ENCODE measurements around the gene EIF5A.

DNA sequence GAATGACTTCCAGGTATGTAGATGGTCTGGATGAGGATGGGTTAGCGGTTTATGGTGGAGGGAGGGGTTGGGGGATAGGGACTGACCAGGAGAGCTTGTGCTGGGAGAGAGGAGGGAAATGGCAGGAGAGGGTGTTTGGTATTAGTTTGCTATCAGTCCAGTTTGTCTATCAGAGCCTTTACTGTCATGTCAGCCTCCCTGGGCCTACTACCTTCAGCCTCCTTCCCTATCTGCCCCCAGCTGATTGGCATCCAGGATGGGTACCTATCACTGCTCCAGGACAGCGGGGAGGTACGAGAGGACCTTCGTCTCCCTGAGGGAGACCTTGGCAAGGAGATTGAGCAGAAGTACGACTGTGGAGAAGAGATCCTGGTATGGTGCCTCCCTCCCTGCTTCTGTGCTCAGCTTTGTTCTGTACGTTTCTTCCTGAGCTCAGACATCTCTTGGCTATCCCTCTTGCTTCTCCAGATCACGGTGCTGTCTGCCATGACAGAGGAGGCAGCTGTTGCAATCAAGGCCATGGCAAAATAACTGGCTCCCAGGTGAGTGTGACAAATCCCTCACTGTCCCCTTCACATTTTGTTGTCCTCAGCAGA lies 3.8 kb downstream of the EIF5A start:
- no peak for TF ChIP-seq EZH2 (IDR thresholded peaks at IDR 0.05; ENCODE audit: borderline replicate concordance, low read length)
- TF ChIP-seq, protein P1, sequence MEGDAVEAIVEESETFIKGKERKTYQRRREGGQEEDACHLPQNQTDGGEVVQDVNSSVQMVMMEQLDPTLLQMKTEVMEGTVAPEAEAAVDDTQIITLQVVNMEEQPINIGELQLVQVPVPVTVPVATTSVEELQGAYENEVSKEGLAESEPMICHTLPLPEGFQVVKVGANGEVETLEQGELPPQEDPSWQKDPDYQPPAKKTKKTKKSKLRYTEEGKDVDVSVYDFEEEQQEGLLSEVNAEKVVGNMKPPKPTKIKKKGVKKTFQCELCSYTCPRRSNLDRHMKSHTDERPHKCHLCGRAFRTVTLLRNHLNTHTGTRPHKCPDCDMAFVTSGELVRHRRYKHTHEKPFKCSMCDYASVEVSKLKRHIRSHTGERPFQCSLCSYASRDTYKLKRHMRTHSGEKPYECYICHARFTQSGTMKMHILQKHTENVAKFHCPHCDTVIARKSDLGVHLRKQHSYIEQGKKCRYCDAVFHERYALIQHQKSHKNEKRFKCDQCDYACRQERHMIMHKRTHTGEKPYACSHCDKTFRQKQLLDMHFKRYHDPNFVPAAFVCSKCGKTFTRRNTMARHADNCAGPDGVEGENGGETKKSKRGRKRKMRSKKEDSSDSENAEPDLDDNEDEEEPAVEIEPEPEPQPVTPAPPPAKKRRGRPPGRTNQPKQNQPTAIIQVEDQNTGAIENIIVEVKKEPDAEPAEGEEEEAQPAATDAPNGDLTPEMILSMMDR (conservative IDR thresholded peaks at IDR 0.05 in 1 of 2, IDR thresholded peaks at IDR 0.05 in 1 of 2; ENCODE audit: extremely low read depth in 1 of 2, insufficient read depth in 1 of 2, low read depth in 1 of 2, low read length in 2 of 2), result no peak
